ENCODE measurements around the gene CRHR2.
A peak's percentile ranks its signal among the peaks of the same experiment; 100 is the strongest.

Gene CRHR2

DNA sequence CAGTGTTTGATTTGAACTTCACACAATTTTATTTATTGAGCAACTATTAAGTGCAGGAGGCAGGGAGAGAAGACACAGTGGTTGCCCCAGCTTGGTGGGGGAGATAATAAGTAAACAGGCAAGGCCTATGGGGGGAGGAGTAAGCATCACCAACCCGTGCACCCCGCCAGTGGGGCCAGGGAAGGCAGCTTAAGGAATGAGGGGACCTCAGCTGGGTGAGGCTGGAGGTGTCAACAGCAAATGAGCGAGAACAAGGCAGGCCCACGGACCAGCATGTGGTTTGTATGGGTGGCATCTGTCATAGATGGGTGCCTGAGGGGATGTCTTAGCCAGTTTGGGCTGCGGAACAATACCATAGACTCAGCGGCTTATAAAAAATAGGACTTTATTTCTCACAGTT lies 24.1 kb upstream of the CRHR2 start:
- no peak for DNase-seq

DNA sequence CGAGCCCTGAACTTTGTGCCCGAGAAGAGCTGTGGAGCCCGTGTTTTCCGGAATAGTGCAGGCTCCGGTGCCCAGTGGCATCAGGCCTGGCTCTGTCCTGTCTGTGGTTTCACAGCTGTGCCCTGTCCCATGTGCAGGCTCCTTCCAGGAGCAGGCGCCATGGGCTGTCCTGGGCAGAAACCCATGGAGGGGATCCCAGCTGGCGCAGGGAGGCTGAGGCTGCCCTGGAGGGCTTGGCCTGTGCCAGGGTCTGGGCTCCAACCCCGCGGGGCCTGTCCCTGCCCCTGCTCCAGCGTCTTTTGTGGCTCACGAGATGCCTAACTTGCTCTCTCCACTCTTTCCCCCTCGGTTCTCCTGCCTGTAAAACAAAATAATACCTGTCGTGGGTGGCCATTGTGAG lies 23.3 kb upstream of the CRHR2 start:
- no peak for DNase-seq

DNA sequence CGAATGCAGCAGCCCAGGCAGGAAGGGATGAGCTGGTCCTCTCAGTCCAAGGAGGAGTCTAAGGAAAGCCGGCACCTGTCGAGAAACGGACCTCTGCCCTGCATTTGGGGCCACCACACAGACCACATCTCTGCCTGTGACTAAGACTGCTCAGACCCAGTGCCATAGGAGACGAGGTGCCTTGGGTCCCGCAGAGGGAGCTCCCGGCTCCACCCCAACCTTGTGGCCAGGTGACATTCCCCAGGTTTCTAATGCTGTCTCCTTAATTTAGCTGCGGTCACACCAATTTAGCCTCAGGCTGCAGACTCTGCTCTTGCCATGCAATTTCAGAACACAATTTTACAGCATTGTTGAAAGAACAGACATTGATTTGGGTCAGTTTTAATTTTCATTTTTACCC lies 22.8 kb upstream of the CRHR2 start:
- no peak for DNase-seq

DNA sequence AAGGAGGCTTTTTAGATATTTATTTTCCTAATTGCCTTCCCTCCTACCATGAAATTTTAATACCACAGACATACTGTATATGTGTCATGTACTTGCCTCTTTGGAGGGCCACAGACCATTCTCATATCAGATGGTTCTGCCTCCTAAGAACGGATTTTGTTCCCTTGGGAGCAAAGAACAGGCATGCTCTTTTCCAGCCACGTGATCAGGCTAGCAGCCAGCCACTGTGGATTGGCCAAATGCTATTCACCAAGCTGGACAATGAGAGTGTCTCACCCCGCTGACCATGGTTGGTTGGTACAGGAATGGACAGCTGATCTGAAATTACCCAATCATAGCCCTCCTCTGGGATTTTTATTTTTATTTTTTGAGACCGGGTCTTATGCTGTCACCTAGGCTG lies 21.5 kb upstream of the CRHR2 start:
- DNase-seq, result no peak

DNA sequence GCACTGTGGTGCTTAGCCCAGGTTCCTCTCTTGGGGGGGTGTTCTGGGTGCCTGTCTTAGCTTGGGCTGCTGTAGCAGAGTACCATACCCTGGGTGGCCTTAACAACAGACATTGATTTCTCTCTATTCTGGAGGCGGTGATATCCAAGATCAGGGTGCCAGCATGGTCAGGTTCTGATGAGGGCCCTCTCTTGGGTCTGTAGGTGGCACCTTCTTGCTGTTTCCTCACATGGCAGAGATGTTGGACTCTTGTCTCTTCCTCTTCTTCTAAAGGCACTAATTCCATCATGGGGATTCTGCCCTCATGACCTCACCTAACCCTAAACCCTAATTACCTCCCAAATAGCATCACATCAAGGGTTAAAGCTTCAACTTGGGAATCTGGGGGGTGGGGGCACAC lies 19.9 kb upstream of the CRHR2 start:
- DNase-seq, result no peak

DNA sequence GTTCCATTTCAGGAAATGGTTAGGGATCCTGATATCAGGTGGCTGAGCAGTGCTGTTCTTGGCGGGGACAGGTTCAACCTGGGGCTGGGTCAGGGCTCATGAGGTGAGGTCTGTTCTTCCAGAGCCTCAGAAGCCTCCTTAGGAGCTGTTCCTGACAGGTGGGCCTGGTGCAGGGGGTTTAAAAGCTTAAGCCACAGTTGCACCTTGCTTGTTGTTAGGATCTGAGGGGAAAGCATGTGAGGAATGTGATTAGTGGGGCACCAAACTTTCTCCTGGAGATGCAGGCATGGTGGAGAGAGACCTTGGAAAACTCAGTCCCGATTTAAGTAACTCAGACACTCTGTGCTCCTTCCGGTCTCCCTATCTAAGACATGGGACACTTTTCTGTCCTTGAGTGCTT lies 18.7 kb upstream of the CRHR2 start:
- no peak for DNase-seq

DNA sequence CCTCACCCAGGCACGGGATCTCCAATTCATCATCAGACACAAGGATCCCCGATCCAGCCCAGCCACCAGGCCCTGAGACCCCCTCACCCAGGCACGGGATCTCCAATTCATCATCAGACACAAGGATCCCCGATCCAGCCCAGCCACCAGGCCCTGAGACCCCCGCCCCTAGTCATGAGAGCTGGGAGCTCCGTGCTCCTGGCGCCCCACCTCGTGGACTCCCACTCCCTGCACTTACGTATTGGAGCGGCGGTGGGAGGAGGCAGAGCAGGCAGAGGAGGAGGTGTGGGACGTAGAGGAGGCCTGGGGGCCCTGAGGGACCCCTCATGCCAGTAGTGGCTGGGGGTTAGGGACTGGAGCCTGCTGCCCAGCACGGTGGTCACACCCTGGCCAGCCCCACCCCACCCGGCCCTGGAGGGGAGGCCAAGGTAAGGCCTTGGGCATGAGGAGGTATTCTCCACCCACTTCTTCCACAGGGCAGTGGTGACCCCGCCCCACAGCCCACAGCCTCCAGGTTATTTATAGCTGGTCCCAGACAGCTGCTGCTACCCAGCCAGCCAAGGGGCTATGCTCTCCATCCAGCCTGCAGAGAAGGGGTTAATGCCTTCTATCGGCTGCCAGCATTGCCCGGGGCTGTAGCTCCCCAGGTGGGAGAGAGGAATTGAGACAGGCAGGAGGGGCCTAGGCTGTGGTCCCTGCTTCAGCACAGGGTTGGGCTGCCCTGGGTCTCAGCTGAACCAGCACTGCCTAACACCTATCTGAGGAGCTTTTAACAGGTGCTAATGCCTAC lies 17.6 kb upstream of the CRHR2 start:
- DNase-seq, result no peak

DNA sequence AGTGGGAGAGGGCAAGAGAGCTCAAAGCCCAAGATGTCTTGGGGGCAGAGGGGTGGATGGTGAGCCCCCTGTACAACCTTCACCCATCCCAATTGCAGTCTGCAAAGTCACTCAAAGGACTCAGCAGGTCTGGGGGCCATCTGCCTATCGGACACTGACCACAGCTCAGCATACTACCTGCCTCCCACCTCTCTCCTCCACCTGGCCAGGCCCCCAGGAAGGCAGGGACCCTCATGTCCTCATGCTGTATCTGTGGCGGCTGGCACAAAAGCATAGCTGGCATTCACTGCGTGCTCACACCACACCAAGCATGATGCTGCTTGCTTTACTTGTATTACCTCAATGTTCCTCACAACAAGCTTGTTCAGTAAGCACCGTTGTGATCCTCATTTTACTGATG lies 16.2 kb upstream of the CRHR2 start:
- DNase-seq, result no peak

DNA sequence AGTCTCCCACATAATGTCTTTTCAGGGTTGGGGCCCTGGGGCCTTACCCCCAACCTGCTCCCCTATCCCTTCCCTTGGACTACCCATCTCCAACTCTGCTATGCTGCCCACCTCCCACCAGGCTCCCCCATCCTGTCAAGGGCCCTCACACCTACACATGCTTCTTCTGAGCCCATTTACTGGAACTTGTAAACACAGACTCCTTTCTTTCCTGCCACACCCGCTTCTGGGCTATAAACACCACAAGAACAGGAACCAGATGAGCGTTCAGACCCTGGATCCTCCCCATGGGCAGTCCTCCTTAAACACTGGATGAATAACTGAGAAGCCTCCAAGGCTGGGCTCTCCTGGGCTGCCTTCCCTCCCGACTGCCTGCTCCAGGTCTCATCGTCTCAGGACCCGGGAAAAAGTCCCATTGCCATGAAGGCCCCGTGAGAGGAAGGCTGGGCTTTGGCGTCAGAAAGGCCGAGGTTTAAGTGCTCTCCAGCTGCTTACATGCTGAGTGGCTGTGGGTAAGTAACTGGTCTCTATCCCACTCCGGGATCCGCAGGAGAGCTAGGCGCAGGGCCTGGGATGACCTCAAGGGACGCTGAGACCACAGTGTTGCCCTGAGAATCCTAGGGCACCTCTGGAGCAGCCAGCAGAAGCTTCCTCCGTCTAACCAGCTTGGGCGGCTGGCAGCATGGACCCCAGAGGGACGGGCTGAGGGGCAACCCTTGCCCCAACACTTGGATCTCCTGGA lies 15.6 kb upstream of the CRHR2 start:
- DNase-seq, result peak; percentile 32

DNA sequence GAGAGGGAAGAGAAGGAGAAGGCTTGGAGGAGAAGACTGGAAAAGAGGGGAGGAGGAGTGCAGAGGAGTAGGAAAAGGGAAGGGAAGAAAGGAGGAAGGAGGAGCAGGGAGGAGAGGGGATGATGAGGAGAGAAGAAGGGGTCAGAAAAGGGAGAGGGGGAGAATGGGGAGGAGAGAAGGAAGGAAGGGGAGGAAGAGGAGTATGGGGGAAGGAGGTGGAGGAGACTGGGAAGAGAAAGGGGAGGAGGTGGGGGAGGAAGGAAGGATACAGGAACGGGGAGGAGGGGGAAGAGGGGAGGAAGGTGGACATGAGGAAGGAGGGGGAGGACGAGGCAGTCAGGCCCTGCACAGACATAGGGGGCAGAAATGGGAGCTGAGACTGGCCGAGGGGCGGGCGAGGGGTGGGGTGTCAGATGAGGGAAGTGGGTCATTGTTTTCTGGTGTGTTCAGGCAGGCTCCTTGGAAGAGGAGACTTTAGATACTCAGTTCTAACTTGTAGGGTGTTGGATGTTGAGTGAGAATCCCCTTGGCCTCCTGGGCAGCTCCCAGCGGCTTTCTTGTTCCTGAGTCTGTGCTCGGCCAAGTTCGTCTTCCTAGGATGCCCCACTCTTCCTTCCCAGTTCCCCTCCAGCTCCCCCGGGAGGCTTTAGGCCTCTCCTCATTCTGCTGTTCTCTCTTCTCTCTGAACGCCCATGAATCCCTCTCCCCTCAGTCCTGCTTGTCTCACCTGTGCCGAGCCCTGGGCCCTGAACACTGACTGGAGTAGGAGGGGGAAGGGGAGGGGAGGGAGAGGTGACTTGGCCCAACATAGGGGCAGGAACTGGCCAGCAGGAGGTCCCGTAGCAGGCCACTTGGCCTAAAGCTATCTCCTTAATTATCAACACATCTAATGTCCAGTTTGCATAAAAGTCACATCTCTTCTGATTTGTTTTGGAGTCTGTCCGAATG lies 12.8 kb upstream of the CRHR2 start:
- DNase-seq, result no peak

DNA sequence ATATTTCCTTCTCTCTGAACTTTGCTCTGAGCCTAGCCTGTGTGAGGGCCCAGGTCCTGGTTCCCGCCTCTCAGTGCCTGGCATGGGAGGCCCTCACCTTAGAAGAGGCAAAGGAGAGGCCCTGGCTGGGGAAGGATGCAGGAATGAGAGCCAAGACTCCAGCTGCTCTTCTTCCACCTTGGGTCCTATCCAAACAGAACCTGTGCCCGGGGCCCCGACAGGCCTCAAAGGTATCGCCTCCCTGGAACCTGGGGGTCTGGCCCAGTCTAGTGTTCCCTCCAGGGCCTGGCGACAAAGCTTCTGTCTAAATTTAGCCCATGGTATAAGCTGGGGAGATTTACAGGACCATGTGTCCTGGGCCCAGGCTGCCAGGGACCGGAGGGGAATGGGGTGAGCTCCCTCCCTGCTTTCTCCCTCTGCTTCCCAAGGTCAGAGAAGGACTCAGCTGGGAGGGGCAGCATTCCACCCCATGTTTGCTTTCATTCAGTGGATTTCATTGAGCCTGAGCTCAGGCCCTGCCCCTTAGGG lies 12.0 kb upstream of the CRHR2 start:
- DNase-seq, result no peak

DNA sequence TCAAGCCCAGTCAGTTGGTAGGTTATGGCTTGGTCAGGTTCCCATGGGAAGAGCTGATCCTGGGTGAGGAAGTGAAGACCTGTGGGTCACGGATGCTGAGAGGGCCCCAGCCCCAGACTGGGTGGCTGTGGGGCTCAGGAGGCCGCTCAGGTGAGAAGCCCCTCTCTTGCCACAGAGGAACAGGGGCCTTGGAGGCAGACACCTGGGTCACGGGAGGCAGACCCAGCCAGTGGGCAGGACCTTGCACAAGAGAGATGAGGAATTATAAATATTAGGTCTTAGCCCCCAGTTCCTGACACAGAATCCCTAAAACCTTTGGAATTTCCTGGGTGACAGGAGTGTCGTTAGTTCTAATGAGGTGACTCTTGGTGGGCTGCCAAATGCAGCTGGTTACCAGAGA lies 10.6 kb upstream of the CRHR2 start:
- DNase-seq, result no peak

DNA sequence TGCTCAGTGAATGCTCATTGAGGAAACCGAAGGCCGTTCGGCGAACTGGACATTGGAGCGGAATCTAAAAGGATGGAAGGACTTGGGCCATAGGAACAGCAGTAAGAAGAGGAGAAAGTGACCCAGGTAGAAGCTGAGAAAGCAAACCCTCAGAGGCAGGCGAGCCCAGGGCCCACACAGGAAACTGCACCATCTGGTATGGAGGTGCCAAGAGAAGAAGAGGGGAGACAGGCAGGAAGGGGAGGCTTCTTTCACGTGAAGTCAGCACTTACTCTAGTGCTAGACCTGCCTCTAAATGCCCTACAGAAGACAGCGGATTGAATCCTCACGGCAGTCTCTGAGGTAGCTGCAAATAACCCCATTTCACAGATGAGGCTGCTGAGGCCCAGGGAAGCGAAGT lies 10.2 kb upstream of the CRHR2 start:
- DNase-seq, result no peak

DNA sequence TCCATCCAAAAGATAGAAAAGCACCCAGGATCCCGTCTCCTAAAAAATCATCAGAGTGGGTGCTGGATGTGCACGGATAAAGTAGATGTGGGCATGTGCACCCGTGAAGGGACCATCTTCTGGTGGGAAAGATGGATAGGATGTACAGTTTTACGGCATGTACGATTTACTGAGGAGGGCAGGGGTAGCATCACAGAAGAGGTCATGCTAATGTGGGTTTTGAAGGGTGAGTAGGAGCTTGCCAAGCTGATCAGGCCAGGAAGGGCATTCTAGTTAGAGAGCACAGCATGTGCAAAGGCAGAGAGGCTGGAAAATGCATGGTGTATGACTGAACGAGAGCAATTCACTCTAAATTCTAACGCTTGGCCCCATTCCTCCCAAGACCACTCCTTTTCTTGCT lies 7.8 kb upstream of the CRHR2 start:
- DNase-seq, result no peak

DNA sequence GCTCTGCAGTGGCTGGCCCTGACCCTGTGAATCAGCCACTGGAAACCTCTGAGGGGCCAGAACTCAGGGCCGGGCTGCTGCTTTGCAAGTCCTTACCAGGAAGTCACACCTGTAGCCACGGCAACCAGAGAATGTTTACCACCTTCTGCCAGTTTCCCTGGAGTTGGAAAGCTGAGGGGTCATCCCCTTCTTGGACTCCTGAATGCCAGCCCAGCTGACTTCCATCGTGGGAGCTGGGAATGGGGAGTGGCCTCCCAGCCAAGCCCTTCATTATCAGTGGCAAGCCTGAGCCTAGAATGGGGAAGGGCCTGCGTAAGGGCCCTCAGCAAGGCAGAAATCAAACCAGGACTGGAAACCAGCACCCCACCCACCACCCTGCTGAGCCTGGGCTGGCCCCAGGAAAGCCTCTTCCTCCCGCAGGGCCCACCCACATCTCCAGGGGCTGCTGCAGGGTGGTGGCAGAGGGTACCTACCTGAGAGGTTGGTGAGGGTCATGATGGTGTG lies 6.5 kb upstream of the CRHR2 start:
- DNase-seq, result peak; percentile 53

DNA sequence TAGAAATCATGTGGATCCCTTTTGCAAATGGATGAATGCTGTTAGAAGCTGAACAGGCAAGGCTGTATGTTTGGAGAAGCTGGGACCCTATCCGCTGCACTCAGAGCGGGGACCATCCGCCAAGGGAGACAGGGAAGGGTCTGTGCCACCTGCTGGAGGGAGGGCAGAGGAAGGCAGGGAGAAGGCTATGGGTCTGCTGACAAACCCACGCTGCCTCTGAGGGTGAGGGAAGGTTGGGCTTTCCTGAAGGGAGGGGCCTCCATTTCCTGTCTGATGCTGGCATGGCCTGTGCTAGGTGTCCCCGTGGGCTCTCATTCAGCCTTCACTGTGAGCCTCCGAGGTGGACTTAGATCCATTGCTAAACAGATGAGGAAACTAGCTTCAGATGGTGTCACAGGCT lies 5.3 kb upstream of the CRHR2 start:
- no peak for DNase-seq

DNA sequence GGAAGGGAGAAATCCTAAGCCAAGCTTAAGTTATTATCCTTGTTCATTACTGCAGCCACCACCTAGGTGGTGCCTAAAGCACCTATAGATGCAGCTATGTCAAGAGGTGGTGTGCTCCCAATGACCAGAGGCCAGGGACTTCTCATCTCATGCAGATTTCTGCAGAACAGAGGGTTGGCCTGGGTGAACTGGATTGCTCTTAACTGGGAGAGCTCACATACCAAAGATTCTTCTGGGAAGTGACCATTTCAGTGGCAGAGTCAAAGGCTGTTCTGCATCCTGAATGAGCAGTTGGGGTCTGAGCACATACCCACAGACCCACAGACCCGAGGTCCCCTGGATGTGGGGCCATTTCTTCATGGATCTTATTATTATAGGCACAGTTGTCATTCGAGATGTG lies 2.1 kb upstream of the CRHR2 start:
- DNase-seq, result no peak

DNA sequence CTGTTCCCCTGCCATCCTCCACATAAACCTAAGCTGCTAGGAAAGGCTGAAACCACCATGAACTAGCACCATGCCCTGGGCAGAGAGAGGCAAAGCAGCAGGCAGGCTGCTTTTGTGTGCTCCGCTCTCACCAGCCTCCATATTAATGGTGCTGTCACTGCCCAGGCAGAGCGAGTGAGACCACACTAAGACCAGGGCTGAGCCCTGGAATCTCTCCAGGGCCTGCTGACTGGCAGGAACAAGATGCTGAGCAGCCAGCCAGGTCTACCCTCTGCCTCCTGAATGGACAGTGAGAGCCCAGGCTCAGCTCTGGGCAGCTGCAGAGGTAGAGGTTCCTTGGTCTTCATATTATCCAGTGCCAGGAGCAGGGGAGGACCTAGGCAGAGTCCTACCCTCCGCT lies 1.6 kb upstream of the CRHR2 start:
- no peak for DNase-seq

DNA sequence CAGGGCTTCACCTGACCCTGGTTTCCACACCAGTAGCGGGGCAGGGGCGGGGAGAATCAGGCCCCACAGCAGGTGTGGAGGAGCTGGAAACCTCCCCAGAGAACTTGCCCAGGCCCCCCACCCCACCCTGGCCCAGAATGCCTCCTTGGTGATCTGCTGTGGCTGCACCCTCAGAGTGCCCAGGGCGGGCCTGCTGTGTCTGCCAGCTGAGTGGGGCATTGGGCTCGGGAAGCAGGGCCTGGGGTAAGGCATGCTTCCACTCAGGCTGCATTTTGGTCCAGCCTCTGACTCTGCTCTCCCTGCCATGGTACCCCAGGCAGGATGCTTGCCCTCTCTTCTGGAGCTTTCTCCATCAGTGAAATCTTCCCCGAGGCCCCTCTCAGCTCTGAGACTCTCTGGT lies 1.1 kb upstream of the CRHR2 start:
- no peak for DNase-seq

DNA sequence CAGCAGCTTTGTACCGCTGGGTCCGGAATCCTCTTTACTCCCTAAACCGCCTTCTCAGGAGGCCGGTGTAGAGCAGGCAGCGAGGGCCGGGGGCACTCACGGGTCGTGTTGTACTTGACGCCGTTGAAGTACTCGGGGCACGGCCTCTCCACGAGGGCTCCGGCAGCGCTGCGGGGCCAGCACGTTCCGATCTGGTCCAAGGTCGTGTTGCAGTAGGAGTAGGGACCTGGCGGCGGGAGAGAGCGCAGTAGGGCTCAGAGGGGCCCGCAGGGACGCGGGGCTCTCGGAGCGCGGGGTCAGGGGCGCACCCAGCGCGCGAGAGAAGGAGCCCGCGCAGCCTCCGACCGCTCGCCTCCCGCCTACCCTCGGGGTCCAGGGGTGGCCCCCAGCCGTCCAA lies 443 bp downstream of the CRHR2 start:
- DNase-seq, result no peak

DNA sequence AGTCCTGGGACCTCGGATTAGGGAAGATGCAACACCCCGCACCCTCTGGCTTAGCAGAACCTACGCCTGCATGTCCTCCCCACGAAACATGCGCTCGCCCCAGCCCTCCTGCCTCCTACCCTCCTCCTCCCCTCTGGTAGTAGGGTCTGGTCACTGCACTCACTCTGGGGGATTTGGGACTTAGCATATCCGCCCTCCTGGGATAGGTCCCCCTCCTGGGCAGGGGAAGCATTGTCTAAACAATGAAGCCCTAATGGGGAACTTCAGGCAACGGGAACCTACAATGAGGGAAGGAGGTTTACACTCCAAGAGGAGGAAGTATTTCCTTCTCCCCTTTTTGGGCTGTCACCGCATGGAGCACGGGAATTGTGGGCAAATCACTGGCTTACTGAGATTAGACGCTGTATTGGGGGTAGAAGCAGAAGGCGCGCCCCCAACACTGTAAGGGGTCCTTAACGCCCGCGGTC lies 892 bp downstream of the CRHR2 start:
- no peak for DNase-seq

DNA sequence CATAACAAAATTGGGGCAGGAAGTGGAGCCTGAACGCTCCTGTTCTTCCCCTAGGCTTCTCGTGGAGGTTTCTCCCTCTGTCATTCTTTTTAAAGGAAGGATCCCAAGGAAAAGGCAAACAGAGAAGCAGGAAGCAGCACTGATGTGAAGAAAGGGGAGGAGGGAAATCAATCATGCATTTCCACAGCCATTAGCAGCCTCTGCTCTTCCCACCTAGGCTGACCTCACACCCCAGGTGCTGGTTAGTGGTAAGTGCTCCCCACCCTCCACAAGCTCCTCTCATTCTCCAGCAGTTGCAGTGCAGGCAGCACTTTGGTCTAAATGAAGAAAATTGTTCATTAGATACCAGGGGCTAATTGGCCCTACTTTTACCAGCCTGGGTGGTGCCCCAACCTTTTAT lies 2.6 kb downstream of the CRHR2 start:
- DNase-seq, result peak; percentile 49

DNA sequence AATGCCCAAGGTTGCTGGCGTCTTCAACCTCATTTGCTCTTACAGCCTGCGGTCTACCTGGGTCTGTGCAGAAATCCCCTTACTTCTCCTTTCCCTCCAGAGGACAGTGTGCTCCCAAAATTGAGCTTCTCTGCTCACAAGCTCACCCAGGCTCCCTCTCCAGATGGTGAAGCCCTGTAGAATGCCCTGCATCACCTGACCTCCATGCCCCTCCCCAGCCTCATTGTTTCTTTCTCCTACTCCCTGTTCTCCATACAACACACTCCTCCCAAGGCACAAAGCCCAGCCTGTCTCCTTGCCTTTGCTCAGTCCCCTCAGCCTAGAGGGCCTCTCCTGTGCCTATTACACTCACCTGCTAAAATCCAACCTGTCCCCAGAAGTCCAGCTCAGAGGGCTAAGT lies 3.5 kb downstream of the CRHR2 start:
- no peak for DNase-seq

Measured in DMS153 (cell line).